ENCODE data around the gene SUGCT. TPM values are rescaled to one million over a fixed set of nuclear protein-coding genes. Genes with fewer than 3 reads are reported as not detected.

The SUGCT gene
- total and polyA plus RNA-seq, 4 donors = 2.4 to 5.3 (median 3.3) TPM

DNA sequence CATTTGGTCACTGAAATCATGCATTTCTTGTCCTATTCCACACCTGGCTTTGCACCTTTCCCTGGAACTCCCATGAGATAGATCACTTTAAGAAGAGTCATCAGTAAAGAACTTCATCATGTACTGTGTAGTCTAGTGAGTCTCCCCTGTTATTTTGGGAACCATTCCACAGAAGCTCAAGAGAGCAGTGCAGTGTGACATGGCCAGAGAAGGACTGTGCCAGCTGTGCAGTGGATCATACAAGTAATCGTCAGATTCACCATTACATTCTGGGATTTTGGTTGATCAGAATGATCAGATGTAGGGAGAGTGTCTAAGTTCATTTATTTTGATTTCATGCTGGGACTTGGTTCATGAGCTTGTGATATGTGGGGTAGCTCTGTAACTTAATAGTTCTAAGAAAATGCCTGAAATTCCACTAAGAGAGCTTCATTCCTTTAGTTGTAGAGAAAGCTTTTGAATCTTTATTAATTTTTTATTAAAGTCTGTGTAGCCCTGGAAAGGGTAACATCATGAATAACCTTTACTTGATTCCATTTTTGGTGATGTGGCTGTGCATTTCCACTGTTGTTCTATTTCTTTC, 166.8 kb downstream of the SUGCT start:
- no peaks in the 10 kb centered on the region for H3K4me1 ChIP-seq (ENCODE audit: control insufficient read depth, insufficient read depth, low read length)
- H3K27me3 ChIP-seq (ENCODE audit: control insufficient read depth, insufficient read depth, low read length) = no peaks in the 10 kb centered on the region
- H3K9me3 ChIP-seq (ENCODE audit: control insufficient read depth, insufficient read depth, low read length) = no peaks in the 10 kb centered on the region
- WGBS (ENCODE audit: insufficient coverage) = 100% methylated on average over 1 of the region's 1 CpG
- H3K4me3 ChIP-seq (ENCODE audit: low read depth, low read length) = no peak overlapping the region
- no peaks in the 10 kb centered on the region for H3K36me3 ChIP-seq (ENCODE audit: control insufficient read depth, insufficient read depth, low read length)
- no peak overlapping the region for H3K27ac ChIP-seq (ENCODE audit: low read depth, low read length)
- DNase-seq (ENCODE audit: low read depth in 4 of 6, low spot score in 6 of 6) = no peak

DNA sequence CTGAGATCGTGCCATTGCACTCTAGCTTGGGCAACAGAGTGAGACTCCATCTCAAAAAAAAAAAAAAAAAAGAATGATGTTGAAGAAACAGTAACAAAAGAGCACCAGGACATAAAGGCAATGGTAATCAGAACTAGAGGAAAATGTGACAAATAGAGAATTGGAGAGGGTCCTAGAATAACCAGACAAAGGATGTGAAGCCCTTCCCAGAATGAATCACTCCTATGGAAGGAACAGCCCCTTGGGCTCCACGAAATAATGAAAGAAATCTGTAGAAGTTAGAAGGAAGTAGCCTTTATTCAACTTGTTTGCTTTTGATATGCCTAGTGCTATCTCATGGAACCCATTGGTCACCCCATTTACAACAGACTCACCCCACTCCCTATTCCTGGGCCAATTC, 169.2 kb downstream of the SUGCT start:
- no peak overlapping the region for H3K4me3 ChIP-seq (ENCODE audit: low read depth, low read length)
- no peak overlapping the region for H3K27ac ChIP-seq (ENCODE audit: low read depth, low read length)
- no peaks in the 10 kb centered on the region for H3K27me3 ChIP-seq (ENCODE audit: control insufficient read depth, insufficient read depth, low read length)
- no peak for DNase-seq (ENCODE audit: low read depth in 4 of 6, low spot score in 6 of 6)
- WGBS (ENCODE audit: insufficient coverage) = no CpG with 5 or more reads among the region's 2 CpGs
- no peaks in the 10 kb centered on the region for H3K36me3 ChIP-seq (ENCODE audit: control insufficient read depth, insufficient read depth, low read length)
- H3K4me1 ChIP-seq (ENCODE audit: control insufficient read depth, insufficient read depth, low read length) = no peaks in the 10 kb centered on the region
- no peaks in the 10 kb centered on the region for H3K9me3 ChIP-seq (ENCODE audit: control insufficient read depth, insufficient read depth, low read length)

DNA sequence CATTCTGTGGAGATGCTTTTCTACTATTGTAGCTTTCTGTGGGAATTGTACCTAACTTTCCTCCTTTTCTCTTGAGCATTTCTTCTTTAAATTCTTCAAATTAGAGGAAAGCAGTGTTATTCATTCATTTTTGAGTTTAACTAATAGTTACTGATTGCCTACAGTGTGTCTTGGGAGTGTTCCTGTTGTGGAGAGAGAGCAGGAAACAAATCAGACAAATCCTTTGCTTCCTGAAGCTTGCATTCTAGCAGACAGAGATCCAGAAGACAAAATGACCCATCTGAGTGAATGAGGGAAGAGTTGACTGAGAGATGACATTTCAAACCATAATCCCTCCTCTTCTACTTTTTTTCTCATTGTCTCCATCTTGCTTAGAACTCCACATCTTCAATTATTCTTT, 170.4 kb downstream of the SUGCT start:
- no peak overlapping the region for H3K4me3 ChIP-seq (ENCODE audit: low read depth, low read length)
- no peak for DNase-seq (ENCODE audit: low read depth in 4 of 6, low spot score in 6 of 6)

DNA sequence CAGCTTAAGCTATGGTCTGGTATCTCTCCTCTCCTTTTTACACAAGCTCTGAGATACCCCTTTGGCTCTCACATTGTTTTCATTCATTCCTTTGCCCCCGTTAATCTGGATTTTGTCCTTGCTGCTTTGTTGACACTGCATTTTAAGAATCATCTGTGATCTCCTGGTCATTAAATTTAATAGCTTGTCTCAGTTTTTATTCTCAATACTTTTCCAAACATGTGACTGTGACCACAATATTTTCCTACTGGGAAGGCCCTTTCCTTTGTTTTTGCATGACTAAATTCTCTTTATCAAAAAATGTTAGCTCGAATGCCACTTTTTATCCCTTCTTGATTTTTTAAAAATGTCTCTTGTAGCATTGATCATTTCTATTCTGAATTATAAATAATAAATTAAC, 171.2 kb downstream of the SUGCT start:
- WGBS (ENCODE audit: insufficient coverage) = 92% methylated on average over 1 of the region's 2 CpGs
- Histone ChIP-seq H3K36me3 (ENCODE audit: control insufficient read depth, insufficient read depth, low read length) (no peaks in the 10 kb centered on the region), H3K4me1 (ENCODE audit: control insufficient read depth, insufficient read depth, low read length) (no peaks in the 10 kb centered on the region), H3K4me3 (ENCODE audit: low read depth, low read length) (no peak overlapping the region), H3K27me3 (ENCODE audit: control insufficient read depth, insufficient read depth, low read length) (no peaks in the 10 kb centered on the region), H3K9me3 (ENCODE audit: control insufficient read depth, insufficient read depth, low read length) (no peaks in the 10 kb centered on the region), H3K27ac (ENCODE audit: low read depth, low read length) (no peak overlapping the region)
- DNase-seq (ENCODE audit: low read depth in 4 of 6, low spot score in 6 of 6) = no peak

More for the DNA sequence above, 170.4 kb downstream of the SUGCT start:
- no peak overlapping the region for H3K27ac ChIP-seq (ENCODE audit: low read depth, low read length)
- no peaks in the 10 kb centered on the region for H3K27me3 ChIP-seq (ENCODE audit: control insufficient read depth, insufficient read depth, low read length)
- no peaks in the 10 kb centered on the region for H3K9me3 ChIP-seq (ENCODE audit: control insufficient read depth, insufficient read depth, low read length)
- H3K36me3 ChIP-seq (ENCODE audit: control insufficient read depth, insufficient read depth, low read length) = no peaks in the 10 kb centered on the region
- H3K4me1 ChIP-seq (ENCODE audit: control insufficient read depth, insufficient read depth, low read length) = no peaks in the 10 kb centered on the region

DNA sequence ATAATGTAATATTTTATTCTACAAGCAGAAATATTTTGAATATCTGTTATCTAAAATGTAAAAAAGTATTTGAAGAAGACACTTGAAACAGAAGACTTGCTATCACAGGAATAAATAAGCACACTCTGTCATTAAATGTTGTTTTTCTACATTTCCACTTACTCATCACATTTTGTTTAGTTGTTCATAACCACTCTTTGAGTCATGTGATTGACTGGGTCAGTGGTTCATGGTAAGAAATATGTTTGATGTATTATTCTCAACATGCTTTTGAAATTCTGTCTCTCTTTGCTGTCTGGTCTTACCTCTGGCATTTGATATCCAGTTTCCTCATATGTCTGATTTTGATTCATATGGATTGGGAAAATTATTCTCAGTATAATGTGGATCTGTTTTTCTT, 171.8 kb downstream of the SUGCT start:
- no peaks in the 10 kb centered on the region for H3K36me3 ChIP-seq (ENCODE audit: control insufficient read depth, insufficient read depth, low read length)
- no peak overlapping the region for H3K27ac ChIP-seq (ENCODE audit: low read depth, low read length)
- no peaks in the 10 kb centered on the region for H3K4me1 ChIP-seq (ENCODE audit: control insufficient read depth, insufficient read depth, low read length)
- H3K4me3 ChIP-seq (ENCODE audit: low read depth, low read length) = no peak overlapping the region
- H3K27me3 ChIP-seq (ENCODE audit: control insufficient read depth, insufficient read depth, low read length) = no peaks in the 10 kb centered on the region
- H3K9me3 ChIP-seq (ENCODE audit: control insufficient read depth, insufficient read depth, low read length) = no peaks in the 10 kb centered on the region
- DNase-seq (ENCODE audit: low read depth in 4 of 6, low spot score in 6 of 6) = no peak

DNA sequence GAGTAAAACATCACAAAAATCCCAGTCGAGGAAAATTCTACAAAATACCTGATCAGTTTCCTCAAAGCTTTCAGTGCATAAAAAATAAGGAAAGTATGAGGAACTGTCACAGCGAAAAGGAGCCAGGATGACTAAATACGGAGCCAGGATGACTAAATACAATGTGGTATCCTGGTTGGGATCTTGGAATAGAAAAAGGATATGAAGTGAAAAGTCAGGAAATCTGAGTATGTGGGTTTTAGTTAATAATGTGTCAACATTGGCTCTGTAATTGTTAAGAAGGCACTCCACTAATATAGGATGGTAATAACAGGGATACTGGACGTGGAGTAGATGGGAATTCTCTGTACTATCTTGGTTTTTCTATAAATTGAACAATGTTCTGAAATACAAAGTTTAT, 175.5 kb downstream of the SUGCT start:
- DNase-seq (ENCODE audit: low read depth in 4 of 6, low spot score in 6 of 6) = no peak
- 91% methylated on average over 2 of the region's 4 CpGs for WGBS (ENCODE audit: insufficient coverage)
- no peaks in the 10 kb centered on the region for H3K4me1 ChIP-seq (ENCODE audit: control insufficient read depth, insufficient read depth, low read length)
- H3K9me3 ChIP-seq (ENCODE audit: control insufficient read depth, insufficient read depth, low read length) = no peaks in the 10 kb centered on the region
- H3K36me3 ChIP-seq (ENCODE audit: control insufficient read depth, insufficient read depth, low read length) = no peaks in the 10 kb centered on the region
- no peak overlapping the region for H3K4me3 ChIP-seq (ENCODE audit: low read depth, low read length)
- no peaks in the 10 kb centered on the region for H3K27me3 ChIP-seq (ENCODE audit: control insufficient read depth, insufficient read depth, low read length)
- H3K27ac ChIP-seq (ENCODE audit: low read depth, low read length) = no peak overlapping the region

DNA sequence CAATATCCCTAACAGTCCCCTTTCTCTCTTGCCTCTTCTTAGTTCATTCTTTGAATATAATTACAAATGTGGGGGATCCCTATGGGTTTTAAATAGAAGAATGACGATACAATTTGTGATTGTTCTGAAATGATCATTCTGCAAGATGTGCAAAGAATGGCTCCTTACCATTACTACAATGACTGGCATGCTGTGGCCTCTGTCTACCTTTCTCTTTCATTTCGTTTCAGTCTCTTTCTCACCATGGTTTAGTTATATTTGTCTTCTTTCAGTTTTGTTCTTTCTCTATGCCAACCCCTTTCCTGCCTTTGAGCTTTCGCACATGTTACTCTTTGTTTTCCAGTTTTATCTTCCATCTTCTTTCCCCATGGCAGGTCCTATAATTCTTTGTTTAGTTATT, 176.5 kb downstream of the SUGCT start:
- Histone ChIP-seq H3K4me1 (ENCODE audit: control insufficient read depth, insufficient read depth, low read length) (no peaks in the 10 kb centered on the region), H3K36me3 (ENCODE audit: control insufficient read depth, insufficient read depth, low read length) (no peaks in the 10 kb centered on the region), H3K27me3 (ENCODE audit: control insufficient read depth, insufficient read depth, low read length) (no peaks in the 10 kb centered on the region), H3K9me3 (ENCODE audit: control insufficient read depth, insufficient read depth, low read length) (no peaks in the 10 kb centered on the region), H3K4me3 (ENCODE audit: low read depth, low read length) (no peak overlapping the region), H3K27ac (ENCODE audit: low read depth, low read length) (no peak overlapping the region)
- WGBS (ENCODE audit: insufficient coverage) = no CpG with 5 or more reads among the region's 3 CpGs
- DNase-seq (ENCODE audit: low read depth in 4 of 6, low spot score in 6 of 6) = no peak

DNA sequence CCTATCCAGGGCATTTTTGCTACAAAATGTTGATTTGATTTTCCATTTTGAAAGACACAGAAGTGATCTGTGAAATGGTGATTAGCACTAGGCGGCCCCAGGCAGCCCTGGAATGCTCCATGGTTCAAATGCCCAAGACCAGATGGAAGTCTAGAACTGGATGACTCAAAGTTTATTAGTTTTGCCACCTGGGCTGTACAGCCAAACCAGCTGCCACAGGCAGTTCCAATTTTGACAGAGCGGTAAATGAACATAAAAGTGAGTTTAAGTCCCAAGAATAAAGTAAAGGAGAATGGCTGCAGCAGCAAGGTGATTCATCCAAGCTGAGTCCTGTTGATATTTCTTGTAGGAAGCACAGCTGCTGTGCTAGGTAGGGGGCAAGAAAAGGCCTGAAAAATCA, 180.5 kb downstream of the SUGCT start:
- Histone ChIP-seq H3K9me3 (ENCODE audit: control insufficient read depth, insufficient read depth, low read length) (no peaks in the 10 kb centered on the region), H3K36me3 (ENCODE audit: control insufficient read depth, insufficient read depth, low read length) (no peaks in the 10 kb centered on the region), H3K27ac (ENCODE audit: low read depth, low read length) (no peak overlapping the region), H3K4me1 (ENCODE audit: control insufficient read depth, insufficient read depth, low read length) (no peaks in the 10 kb centered on the region), H3K4me3 (ENCODE audit: low read depth, low read length) (no peak overlapping the region), H3K27me3 (ENCODE audit: control insufficient read depth, insufficient read depth, low read length) (no peaks in the 10 kb centered on the region)
- 84% methylated on average over 2 of the region's 2 CpGs for WGBS (ENCODE audit: insufficient coverage)
- DNase-seq (ENCODE audit: low read depth in 4 of 6, low spot score in 6 of 6) = no peak

DNA sequence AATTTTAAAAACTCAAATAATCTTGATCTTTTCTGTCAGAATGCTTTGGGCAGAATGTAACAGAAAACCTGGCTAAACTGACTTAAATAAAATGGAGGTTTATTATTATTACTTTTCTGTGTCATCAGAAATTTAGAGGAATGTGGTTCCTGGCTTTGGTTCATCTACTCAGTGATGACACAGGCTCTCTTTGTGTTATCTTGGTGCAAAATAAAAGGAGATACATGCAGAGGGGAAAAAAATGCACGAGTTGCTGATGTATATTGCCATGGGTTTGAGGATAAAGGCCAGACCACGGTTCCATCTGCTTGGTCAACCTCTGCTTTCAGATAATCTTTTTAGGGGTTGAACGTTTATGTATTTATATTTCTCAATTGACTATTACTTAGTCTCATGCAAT, 181.4 kb downstream of the SUGCT start:
- Histone ChIP-seq H3K9me3 (ENCODE audit: control insufficient read depth, insufficient read depth, low read length) (no peaks in the 10 kb centered on the region), H3K27me3 (ENCODE audit: control insufficient read depth, insufficient read depth, low read length) (no peaks in the 10 kb centered on the region), H3K4me3 (ENCODE audit: low read depth, low read length) (no peak overlapping the region), H3K27ac (ENCODE audit: low read depth, low read length) (no peak overlapping the region), H3K4me1 (ENCODE audit: control insufficient read depth, insufficient read depth, low read length) (no peaks in the 10 kb centered on the region), H3K36me3 (ENCODE audit: control insufficient read depth, insufficient read depth, low read length) (no peaks in the 10 kb centered on the region)
- WGBS (ENCODE audit: insufficient coverage) = 67% methylated on average over 1 of the region's 3 CpGs
- no peak for DNase-seq (ENCODE audit: low read depth in 4 of 6, low spot score in 6 of 6)

DNA sequence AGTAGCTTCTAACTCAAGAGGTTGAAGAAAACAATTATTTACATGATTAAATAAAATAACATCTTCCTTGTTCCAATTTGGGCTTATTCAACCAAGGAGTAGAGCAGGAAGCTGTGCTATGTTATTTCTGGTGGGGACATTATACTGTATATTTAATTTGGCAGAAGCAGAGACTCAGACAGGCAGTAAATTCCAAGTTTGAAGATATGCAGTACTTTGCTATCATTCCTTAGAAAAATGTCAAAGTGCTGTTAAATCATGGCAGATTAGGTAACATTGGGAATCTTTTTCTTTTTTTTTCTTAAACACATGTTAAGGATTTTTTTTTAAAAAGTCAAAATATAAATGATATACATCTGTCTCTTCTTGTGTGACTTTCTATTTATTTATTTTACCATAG, 190.1 kb downstream of the SUGCT start:
- Histone ChIP-seq H3K9me3 (ENCODE audit: control insufficient read depth, insufficient read depth, low read length) (no peaks in the 10 kb centered on the region), H3K36me3 (ENCODE audit: control insufficient read depth, insufficient read depth, low read length) (no peaks in the 10 kb centered on the region), H3K4me1 (ENCODE audit: control insufficient read depth, insufficient read depth, low read length) (no peaks in the 10 kb centered on the region), H3K27ac (ENCODE audit: low read depth, low read length) (no peak overlapping the region), H3K4me3 (ENCODE audit: low read depth, low read length) (no peak overlapping the region), H3K27me3 (ENCODE audit: control insufficient read depth, insufficient read depth, low read length) (no peaks in the 10 kb centered on the region)
- DNase-seq (ENCODE audit: low read depth in 4 of 6, low spot score in 6 of 6) = peak in 1 of 6 donors; percentile 11

All from spinal cord (tissue), 10 donors.